ENCODE data around the gene ASB11.
"Not testable (repeated sequence)": the region's sequence is repeated elsewhere in the genome, so short reads cannot be mapped to it uniquely, and the experiment has no call there.

ASB11 gene

GRCh38 chrX:15292861-15293260 lies 22.6 kb downstream of the ASB11 start:
- Histone ChIP-seq H3K27ac (replicated peaks) (no peak overlapping the region), H3K27me3 (ENCODE audit: insufficient read depth, poor library complexity, severe bottlenecking) (no peaks in the 10 kb centered on the region), H3K4me3 (replicated peaks; ENCODE audit: insufficient read depth, low read length) (no peak overlapping the region)
- TF ChIP-seq REST (IDR thresholded peaks at IDR 0.05; ENCODE audit: insufficient replicate concordance, low read depth) (no peak), SPI1 (IDR thresholded peaks at IDR 0.05; ENCODE audit: borderline replicate concordance, low read depth) (no peak), GABPA (IDR thresholded peaks at IDR 0.05; ENCODE audit: low read depth) (no peak), POLR2AphosphoS5 (IDR thresholded peaks at IDR 0.05; ENCODE audit: low read depth) (no peak)
- no peak for DNase-seq (ENCODE audit: low read depth in 1 of 2, low spot score in 1 of 2)

- H3K27me3 ChIP-seq (ENCODE audit: insufficient read depth, poor library complexity, severe bottlenecking) = no peaks in the 10 kb centered on the region
- TF ChIP-seq SPI1 (IDR thresholded peaks at IDR 0.05; ENCODE audit: borderline replicate concordance, low read depth) = no peak
- no peak for TF ChIP-seq CTCF (IDR thresholded peaks at IDR 0.05; ENCODE audit: insufficient read depth, low read length)
- TF ChIP-seq GABPA (IDR thresholded peaks at IDR 0.05; ENCODE audit: low read depth) = no peak
- no peak for TF ChIP-seq REST (IDR thresholded peaks at IDR 0.05; ENCODE audit: insufficient replicate concordance, low read depth)
- no peak overlapping the region for H3K4me3 ChIP-seq (replicated peaks; ENCODE audit: insufficient read depth, low read length)
- no peak overlapping the region for H3K27ac ChIP-seq (replicated peaks)
- DNase-seq (ENCODE audit: low read depth in 1 of 2, low spot score in 1 of 2) = no peak
Observed at GRCh38 chrX:15277604-15278003, 37.8 kb downstream of the ASB11 start.

GRCh38 chrX:15274946-15275345 lies 40.5 kb downstream of the ASB11 start:
- H3K27me3 ChIP-seq (ENCODE audit: insufficient read depth, poor library complexity, severe bottlenecking) = no peaks in the 10 kb centered on the region
- H3K4me3 ChIP-seq (replicated peaks; ENCODE audit: insufficient read depth, low read length) = no peak overlapping the region
- DNase-seq (ENCODE audit: low read depth in 1 of 2, low spot score in 1 of 2) = no peak
- no peak overlapping the region for H3K27ac ChIP-seq (replicated peaks)
- TF ChIP-seq CTCF (IDR thresholded peaks at IDR 0.05; ENCODE audit: insufficient read depth, low read length) = no peak
- TF ChIP-seq SPI1 (IDR thresholded peaks at IDR 0.05; ENCODE audit: borderline replicate concordance, low read depth) = no peak
- no peak for TF ChIP-seq GABPA (IDR thresholded peaks at IDR 0.05; ENCODE audit: low read depth)
- no peak for TF ChIP-seq REST (IDR thresholded peaks at IDR 0.05; ENCODE audit: insufficient replicate concordance, low read depth)
- no peak for TF ChIP-seq POLR2AphosphoS5 (IDR thresholded peaks at IDR 0.05; ENCODE audit: low read depth)

GRCh38 chrX:15273275-15273674 lies 42.2 kb downstream of the ASB11 start:
- H3K4me3 ChIP-seq (replicated peaks; ENCODE audit: insufficient read depth, low read length); H3K27ac ChIP-seq (replicated peaks); DNase-seq (ENCODE audit: low read depth in 1 of 2, low spot score in 1 of 2); H3K27me3 ChIP-seq (ENCODE audit: insufficient read depth, poor library complexity, severe bottlenecking): not testable (repeated sequence)
